Middle frontal gyrus (tissue), 1 donor: ENCODE data around the gene CFHR1.

Experiments used
- DNase-seq: peaks from one replicate; pipeline ENCODE4 v3.0.0-alpha.2; 2015; ENCODE audit warnings: low spot score; ENCODE audit errors: extremely low spot score

Gene CFHR1

GRCh38 chr1:196875935-196876334, 56.4 kb downstream of the CFHR1 start:
- no peak for DNase-seq

GRCh38 chr1:196877964-196878363, 58.4 kb downstream of the CFHR1 start:
- no peak for DNase-seq
